A549 (cell line): Measurements from ENCODE around the gene UACA.

Experiments
- MAZ ChIP-seq: fragments of 150-350 bp; IDR thresholded peaks from 2 replicates; pipeline ENCODE4 v1.6.1; 2014; ENCODE audit warnings: antibody characterized with exemption, low read depth, low read length, borderline replicate concordance
- RAD21 ChIP-seq, 2 experiments: fragments of >200 bp in 1 of 2; sonication (Bioruptor Twin) in 1 of 2; formaldehyde crosslinking in 1 of 2; IDR thresholded peaks in 1 of 2; conservative IDR thresholded peaks in 1 of 2; 2 replicates in 1 of 2; 3 replicates in 1 of 2; pipeline ENCODE4 v1.6.1; 2012 to 2018; ENCODE audit warnings: inconsistent platforms in 1 of 2
- RFX5 ChIP-seq: fragments of 450-650 bp; IDR thresholded peaks from 2 replicates; pipeline ENCODE4 v1.7.1; 2014; ENCODE audit warnings: antibody characterized with exemption, mild to moderate bottlenecking, moderate library complexity

DNA sequence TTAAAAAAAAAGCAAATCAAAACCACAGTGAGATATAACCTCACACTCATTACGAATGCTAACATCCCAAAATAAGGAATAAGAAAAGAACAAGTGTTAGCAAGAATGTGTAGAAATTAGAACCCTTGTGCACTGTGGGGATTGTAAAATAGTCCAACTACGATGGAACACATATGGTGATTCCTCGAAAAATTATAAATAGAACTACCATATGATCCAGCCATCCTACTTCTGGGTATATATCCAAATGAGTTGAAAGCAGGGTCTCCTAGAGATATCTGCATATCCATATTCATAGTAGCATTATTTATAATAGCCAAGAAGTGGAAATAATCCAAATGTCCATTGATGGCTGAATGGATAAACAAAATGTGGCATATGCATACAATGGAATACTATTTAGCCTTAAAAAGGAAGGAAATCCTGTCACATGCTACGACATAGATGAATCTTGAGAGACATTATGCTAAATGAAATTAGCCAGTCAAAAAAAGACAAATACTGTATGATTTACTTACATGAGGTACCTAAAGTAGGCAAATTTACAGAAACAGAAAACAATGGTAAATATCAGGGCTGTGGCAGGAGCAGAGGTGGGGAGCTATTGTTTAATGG is 55.6 kb downstream of the UACA start:
- TF ChIP-seq RFX5 (no peak), MAZ (no peak), RAD21 (conservative IDR thresholded peaks at IDR 0.05 in 1 of 2, IDR thresholded peaks at IDR 0.05 in 1 of 2) (no peak)
